LNCaP clone FGC (cell line): ENCODE measurements around the gene PTPRG.

Experiments
- DNase-seq: peaks from one replicate; pipeline ENCODE4 v3.0.0-alpha.2; 2011; ENCODE audit warnings: low read depth
- H3K4me3 ChIP-seq: 2 replicates; pipeline ENCODE4 v1.5.1; 2011; ENCODE audit warnings: mild to moderate bottlenecking, low read depth, low read length, control low read depth
- TF ChIP-seq, protein P1 (sequence below): IDR thresholded peaks from 2 replicates; pipeline ENCODE4 v1.5.1; 2012; ENCODE audit warnings: mild to moderate bottlenecking; ENCODE audit not compliant: control insufficient read depth, insufficient read depth; ENCODE audit errors: extremely low read depth

The PTPRG gene

DNA sequence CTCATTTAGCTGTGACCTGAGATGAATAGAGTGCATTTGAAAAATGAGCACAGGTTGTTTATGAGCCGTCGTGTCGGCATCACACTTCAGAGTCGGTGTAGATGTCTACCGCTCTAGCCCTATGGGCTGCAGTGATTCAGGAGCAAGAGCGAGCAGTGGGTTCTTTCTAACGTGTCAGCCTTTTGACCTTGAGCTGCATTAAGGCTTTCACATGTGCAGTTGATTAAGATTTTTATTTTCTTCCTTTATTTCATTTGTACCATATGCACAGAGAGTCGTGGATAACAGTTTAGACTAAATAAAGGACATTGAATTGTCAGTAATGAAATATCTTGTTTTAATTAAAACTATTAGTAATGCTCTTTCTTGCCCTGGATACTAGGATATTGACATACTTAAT, 368.2 kb downstream of the PTPRG start:
- DNase-seq, result no peak
- TF ChIP-seq, protein P1, sequence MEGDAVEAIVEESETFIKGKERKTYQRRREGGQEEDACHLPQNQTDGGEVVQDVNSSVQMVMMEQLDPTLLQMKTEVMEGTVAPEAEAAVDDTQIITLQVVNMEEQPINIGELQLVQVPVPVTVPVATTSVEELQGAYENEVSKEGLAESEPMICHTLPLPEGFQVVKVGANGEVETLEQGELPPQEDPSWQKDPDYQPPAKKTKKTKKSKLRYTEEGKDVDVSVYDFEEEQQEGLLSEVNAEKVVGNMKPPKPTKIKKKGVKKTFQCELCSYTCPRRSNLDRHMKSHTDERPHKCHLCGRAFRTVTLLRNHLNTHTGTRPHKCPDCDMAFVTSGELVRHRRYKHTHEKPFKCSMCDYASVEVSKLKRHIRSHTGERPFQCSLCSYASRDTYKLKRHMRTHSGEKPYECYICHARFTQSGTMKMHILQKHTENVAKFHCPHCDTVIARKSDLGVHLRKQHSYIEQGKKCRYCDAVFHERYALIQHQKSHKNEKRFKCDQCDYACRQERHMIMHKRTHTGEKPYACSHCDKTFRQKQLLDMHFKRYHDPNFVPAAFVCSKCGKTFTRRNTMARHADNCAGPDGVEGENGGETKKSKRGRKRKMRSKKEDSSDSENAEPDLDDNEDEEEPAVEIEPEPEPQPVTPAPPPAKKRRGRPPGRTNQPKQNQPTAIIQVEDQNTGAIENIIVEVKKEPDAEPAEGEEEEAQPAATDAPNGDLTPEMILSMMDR, result no peak
- no peak overlapping the region for H3K4me3 ChIP-seq

DNA sequence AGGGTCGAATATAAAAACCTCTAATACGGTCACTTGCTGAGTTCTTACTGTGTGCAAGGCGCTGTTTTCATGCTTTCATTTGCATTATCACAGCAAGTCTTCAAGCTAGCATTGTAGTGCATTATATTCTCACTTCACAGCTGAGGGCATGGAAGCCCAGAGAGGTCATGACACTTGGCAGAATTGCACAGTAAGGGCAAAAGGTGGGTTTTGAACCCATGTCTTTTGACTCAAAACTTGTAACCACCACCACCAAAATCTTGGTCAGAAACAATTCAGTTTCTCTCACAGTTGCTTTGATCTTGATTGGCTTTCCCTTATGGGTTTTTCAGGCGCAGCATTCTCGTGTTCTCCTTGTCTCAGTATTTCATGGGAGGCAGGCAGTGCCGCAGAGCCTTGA, 371.1 kb downstream of the PTPRG start:
- no peak for DNase-seq
- no peak overlapping the region for H3K4me3 ChIP-seq
- TF ChIP-seq, protein P1, result no peak

DNA sequence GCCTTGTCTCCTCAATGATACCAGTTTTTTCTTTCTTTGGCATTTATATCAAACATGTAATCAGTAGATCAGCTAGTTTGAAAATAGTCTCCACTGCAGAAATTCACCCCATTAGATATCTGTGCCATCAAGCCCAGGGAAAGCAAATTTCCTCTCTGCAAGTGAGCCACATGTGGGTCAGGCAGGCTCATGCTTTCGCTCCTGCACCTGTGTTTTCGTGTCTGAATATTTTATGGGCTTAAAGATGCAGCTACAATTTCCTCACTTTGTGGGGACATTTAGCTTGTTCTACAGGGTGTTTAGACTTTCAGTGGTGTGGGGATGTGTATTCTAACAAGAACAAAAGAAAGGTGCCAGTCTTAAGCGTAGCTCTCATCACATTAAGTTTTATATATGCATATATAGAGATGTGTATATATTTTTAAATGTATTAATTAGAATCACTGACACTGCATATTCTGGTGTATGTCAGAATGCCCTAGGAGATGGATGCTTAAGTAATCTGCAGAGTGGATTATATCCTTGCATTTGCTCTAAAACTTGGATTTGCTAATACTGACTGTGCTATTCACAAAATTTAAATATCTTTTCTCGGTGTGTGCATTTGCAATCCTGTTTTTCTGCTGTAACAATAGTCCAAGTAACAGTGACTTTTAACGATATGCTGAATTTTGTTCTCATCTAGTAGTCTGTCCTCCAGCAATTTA, 372.6 kb downstream of the PTPRG start:
- H3K4me3 ChIP-seq, result no peak overlapping the region
- TF ChIP-seq, protein P1, result no peak
- no peak for DNase-seq

DNA sequence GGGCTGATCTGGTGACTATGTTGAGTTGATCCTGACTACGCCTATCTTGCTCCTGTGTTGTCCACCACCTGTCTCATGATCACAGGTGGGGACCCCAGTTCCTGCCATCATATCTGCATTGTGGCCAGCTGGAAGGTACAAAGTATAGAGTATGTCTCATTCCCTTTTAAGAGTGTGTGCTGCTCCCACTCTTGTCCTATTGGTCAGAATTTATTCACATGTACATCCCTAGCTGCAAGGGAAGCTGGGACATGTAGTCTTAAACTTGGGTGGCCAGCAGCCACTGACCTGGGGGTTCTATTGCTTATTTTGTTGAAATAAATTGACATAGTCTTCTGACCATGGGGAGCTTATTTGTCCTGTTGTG, 373.1 kb downstream of the PTPRG start:
- no peak for DNase-seq
- TF ChIP-seq, protein P1, result no peak
- H3K4me3 ChIP-seq, result no peak overlapping the region

DNA sequence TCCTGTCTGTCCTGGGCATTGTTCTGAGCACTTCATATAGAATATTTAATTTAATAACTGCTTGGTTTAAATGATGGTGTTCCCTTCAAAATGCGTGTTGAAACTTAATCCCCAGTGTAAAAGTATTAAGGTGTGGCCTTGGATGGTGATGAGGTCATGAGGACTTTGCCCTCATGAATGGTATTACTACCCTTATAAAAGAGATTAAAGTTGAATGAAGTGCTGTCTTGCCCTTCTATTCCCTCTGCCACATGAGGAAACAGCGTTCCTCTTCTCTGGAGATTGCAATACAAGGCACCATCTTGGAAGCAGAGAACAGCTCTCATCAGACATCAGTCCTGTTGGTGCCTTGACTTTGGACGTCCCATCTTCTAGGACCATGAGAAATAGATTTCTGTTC, 374.4 kb downstream of the PTPRG start:
- H3K4me3 ChIP-seq, result no peak overlapping the region
- TF ChIP-seq, protein P1, result no peak

DNA sequence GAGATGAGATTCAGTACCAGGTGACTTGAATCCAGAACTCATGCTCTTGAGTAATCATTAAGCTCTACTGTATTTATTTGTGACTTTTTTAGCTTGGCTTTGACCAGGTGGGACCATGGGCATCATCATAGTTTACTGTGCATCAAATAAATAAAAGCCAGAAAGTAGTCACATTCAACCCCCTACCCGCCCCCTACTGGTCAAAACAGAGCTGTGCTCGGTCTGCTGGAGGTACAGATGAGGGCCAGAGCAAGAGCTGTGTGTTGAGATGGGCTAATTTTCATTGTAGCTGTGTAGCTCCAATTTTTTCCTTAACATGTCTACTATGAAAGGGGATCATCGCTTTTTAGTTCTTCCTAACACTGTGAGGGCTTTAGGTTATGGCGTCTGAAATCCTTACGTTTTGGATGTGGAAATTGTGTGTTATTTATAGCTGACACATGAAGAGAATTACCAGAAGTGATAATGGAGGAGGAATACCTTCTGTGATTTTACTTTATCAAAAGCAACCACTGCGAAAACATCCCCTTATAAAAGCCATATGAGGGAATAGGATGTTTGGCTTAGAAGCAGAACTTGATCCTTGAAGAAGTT, 375.1 kb downstream of the PTPRG start:
- TF ChIP-seq, protein P1, result peak; percentile 57
- no peak overlapping the region for H3K4me3 ChIP-seq
- DNase-seq, result no peak

More for the DNA sequence above, 374.4 kb downstream of the PTPRG start:
- DNase-seq, result no peak

DNA sequence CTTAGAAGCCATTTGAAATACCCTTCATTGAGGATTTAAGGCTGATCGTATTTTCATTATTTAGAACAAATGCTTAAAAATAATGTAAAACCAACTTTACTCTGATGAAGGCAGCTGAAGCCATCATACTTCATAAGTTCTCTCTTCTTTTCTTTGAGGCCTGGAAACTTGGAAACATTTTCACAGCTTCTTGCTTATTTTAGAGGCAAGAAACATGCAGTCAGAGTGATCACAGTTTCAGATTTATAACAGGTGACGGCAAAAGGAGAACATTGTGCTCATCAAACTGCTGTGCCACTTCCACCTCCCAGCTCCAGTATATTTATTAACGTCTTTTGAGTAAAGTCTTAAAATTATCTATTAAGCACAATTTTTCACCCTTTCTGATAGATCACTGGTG, 376.1 kb downstream of the PTPRG start:
- no peak for DNase-seq
- TF ChIP-seq, protein P1, result no peak
- no peak overlapping the region for H3K4me3 ChIP-seq
